Omental fat pad (tissue), 4 donors: ENCODE data around the gene SCMH1. TPM values are rescaled to one million over a fixed set of nuclear protein-coding genes. Genes with fewer than 3 reads are reported as not detected.
A peak's percentile ranks its signal among the peaks of the same experiment; 100 is the strongest.

ENCODE experiments used
- ATAC-seq: fragments of 150-250 bp; one replicate; pipeline ENCODE4 v1.9.1; 2016; ENCODE audit warnings: mild to moderate bottlenecking, moderate library complexity; ENCODE audit not compliant: low FRiP score
- DNase-seq: peaks from one replicate; pipeline ENCODE4 v3.0.0-alpha.2; 2019; ENCODE audit warnings: low spot score
- CTCF ChIP-seq, 3 donors: fragments of 450-650 bp; IDR thresholded peaks; one replicate each; pipeline ENCODE4 v1.5.1; 2016 to 2017; ENCODE audit warnings: antibody characterized with exemption in 3 of 3, mild to moderate bottlenecking in 3 of 3, moderate library complexity in 2 of 3
- total RNA-seq, 4 donors: library from RNA; depleted of rRNA; stranded (reverse); fragments of >200 nt; gene quantifications; one replicate each; pipeline ENCODE4 v1.1.0, GENCODE V29; 2016

The SCMH1 gene
- total RNA-seq, 4 donors from 2014 or later: 19.9 to 42.8 (median 31.3) TPM

- no peak for TF ChIP-seq CTCF (IDR thresholded peaks at IDR 0.05)
- DNase-seq (no peak), ATAC-seq (no peak)
Observed at GRCh38 chr1:41274752-41275545, 32.8 kb upstream of the SCMH1 start.

- no peak for TF ChIP-seq CTCF (IDR thresholded peaks at IDR 0.05)
- no peak for DNase-seq
- ATAC-seq: no peak
Observed at GRCh38 chr1:41272601-41273000, 30.5 kb upstream of the SCMH1 start.

- ATAC-seq (peak; percentile 91), DNase-seq (peak; percentile 56)
- peak in 2 of 3 donors; percentile 64 to 93 for TF ChIP-seq CTCF (IDR thresholded peaks at IDR 0.05)
Observed at GRCh38 chr1:41268154-41268770, 26.2 kb upstream of the SCMH1 start.

DNA sequence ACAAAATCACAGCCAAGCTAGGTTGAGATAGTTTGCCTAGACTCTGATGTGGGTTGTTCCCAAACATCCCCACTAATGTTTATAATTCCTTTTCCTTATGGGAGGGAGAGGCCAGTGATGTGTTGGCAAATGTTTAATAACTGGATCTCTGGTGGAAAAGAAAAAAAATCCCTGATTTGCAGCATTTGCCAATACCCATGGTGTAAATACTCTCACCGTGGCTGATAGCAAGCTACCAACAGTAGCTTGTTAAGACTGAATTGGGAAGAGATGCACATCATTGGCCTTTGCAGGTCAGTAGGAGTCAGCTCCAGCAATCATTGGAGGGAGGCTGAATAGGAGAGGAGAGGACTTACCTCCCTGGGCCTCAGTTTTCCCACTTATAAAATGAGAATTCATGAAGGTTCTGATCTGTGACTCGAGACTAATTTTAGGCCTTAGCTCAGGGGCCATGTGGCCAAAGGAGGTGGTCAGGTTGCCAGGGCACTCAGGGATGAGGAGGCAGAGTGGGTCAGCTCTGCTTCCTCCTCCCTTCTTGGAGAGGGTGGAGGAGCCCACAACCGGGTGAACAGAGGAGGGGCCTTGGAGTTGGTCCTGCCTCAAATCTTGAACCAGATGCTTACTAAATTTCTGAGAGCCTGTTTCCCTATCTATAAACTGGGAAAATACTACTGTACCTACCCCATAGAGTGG, 20.0 kb upstream of the SCMH1 start:
- TF ChIP-seq CTCF (IDR thresholded peaks at IDR 0.05): no peak
- ATAC-seq: no peak
- DNase-seq: no peak

DNA sequence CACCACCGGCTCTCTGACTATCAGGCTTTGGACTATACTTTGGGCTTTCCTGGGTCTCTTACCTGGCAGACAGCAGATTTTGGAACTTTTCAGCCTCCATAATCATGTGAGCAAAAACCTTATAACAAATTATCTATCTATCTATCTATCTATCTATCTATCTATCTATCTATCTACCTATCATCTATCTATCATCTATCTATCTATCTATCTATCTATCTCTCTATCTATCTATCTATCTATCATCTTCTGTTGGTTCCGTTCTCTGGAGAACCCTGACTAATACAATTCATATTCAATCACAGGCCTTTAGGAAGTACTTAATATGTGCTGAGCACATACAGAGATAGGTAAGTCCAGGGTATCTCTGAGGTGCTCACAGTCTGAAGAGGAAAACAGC, 18.7 kb upstream of the SCMH1 start:
- no peak for TF ChIP-seq CTCF (IDR thresholded peaks at IDR 0.05)
- DNase-seq (no peak), ATAC-seq (no peak)

DNA sequence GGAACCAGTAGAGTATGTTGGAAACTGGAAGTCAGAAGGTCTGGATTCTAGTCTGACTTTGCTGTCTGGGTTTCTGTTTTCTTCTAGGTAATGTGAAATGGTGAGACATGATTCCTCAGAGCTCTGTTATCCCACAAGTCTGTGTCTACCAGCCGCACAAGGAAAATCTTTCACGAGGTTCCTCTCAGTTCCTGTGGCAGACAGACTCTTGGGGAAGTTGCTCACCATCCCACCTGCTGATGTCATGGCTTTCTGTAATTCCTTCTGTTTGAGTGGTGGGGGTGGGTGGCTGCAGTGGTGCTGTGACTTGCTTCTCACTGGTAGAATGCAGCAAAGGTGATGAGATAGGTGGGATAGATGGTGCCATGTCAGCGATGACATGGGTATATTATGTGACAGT, 17.1 kb upstream of the SCMH1 start:
- no peak for ATAC-seq
- no peak for TF ChIP-seq CTCF (IDR thresholded peaks at IDR 0.05)

More for the DNA sequence above, 17.1 kb upstream of the SCMH1 start:
- no peak for DNase-seq
